GM03348 (cell line): ENCODE results near the gene KLF16.
"Not testable (repeated sequence)": the region's sequence is repeated elsewhere in the genome, so short reads cannot be mapped to it uniquely, and the experiment has no call there.

Experiments used
- DNase-seq: peaks from one replicate; pipeline ENCODE4 v3.0.0; 2012; ENCODE audit warnings: low spot score

KLF16 gene

GRCh38 chr19:1863328-1863637, at the start of gene KLF16:
TSS of gene KLF16 (minus strand) at chr19:1863579. CDS start at chr19:1863497, 82 bp downstream.
- peak; percentile 24 for DNase-seq

GRCh38 chr19:1912760-1913505, 49.6 kb upstream of the KLF16 start:
- DNase-seq: no peak

GRCh38 chr19:1911995-1912394, 48.6 kb upstream of the KLF16 start:
- no peak for DNase-seq

GRCh38 chr19:1911098-1911497, 47.7 kb upstream of the KLF16 start:
- no peak for DNase-seq

GRCh38 chr19:1910177-1910576, 46.8 kb upstream of the KLF16 start:
- peak; percentile 51 for DNase-seq

- DNase-seq: peak; percentile 41
Observed at GRCh38 chr19:1909761-1910080, 46.3 kb upstream of the KLF16 start.

GRCh38 chr19:1908364-1908678, 44.9 kb upstream of the KLF16 start:
- no peak for DNase-seq

GRCh38 chr19:1907563-1908363, 44.4 kb upstream of the KLF16 start:
- no peak for DNase-seq

GRCh38 chr19:1906985-1907562, 43.7 kb upstream of the KLF16 start:
- DNase-seq: no peak

GRCh38 chr19:1905863-1906375, 42.5 kb upstream of the KLF16 start:
- DNase-seq: no peak

GRCh38 chr19:1905110-1905862, 41.9 kb upstream of the KLF16 start, which contains the start of the genes ADAT3 and SCAMP4:
TSS of gene ADAT3 (plus strand) at chr19:1905399. CDS start at chr19:1912048, 6,649 bp downstream.
TSS of gene SCAMP4 (plus strand) at chr19:1905399. CDS start at chr19:1915020, 9,621 bp downstream.
- DNase-seq: peak; percentile 99

- DNase-seq: no peak
Observed at GRCh38 chr19:1904860-1905109, 41.4 kb upstream of the KLF16 start.

- DNase-seq: no peak
Observed at GRCh38 chr19:1902923-1903322, 39.5 kb upstream of the KLF16 start.

GRCh38 chr19:1901940-1902404, 38.6 kb upstream of the KLF16 start:
- DNase-seq: no peak

GRCh38 chr19:1896508-1896907, 33.1 kb upstream of the KLF16 start:
- DNase-seq: no peak

GRCh38 chr19:1893791-1894190, 30.4 kb upstream of the KLF16 start:
- DNase-seq: no peak

- DNase-seq: no peak
Observed at GRCh38 chr19:1889907-1890306, 26.5 kb upstream of the KLF16 start.

GRCh38 chr19:1888385-1888784, 25.0 kb upstream of the KLF16 start:
- no peak for DNase-seq

GRCh38 chr19:1886360-1886759, 23.0 kb upstream of the KLF16 start:
- not testable (repeated sequence) for DNase-seq

- DNase-seq: peak; percentile 96
Observed at GRCh38 chr19:1885398-1886119, 22.2 kb upstream of the KLF16 start, which contains the start of gene ABHD17A. TSS of gene ABHD17A (minus strand) at chr19:1885496. CDS start at chr19:1881566, 3,930 bp downstream.

GRCh38 chr19:1884719-1885334, 21.4 kb upstream of the KLF16 start:
- peak; percentile 50 for DNase-seq
